HG02938 (cell line): ENCODE results near the gene TXN2.

Experiments
- ATAC-seq: cut with Tn5 transposase; IDR thresholded peaks from one replicate; pipeline ENCODE4 v1.9.1; 2021; ENCODE audit warnings: mild to moderate bottlenecking, moderate library complexity; ENCODE audit not compliant: unreplicated experiment

Gene TXN2

DNA sequence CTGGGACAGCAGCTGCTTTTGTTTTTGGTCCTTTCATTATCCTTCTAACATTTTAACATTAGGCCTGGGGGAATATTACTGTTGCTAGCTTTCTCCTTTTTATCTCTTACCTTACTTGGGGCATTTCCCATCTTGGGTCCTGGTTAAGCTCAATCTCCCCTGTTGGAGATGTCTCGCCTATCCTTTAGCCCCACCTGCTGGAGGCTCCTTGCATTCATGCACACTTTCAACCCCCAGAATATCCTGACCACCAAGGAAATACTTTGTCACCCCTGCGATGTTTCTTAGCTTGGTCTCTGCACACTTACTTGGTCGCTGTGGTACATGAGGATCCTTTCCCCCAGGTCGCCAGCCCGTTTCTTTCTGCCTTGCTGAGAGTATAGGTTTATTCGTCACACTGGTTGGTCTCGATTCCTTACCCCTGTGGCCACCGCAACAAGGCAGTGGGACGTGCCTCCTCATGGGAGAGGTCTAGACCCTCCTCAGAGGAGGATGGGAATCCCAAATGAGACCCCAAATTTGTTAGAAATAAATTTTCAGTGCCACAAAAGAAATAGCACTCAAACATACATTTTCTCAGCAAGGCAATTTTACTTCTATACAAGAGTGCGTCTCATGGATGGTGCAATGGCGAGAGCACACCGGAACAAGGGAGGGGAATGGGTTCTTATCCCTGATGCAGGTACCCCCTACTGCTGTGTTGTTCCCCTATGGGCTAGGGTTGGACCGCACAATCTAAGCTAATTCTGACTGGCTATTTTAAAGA, 5.4 kb upstream of the TXN2 start:
- no peak for ATAC-seq

DNA sequence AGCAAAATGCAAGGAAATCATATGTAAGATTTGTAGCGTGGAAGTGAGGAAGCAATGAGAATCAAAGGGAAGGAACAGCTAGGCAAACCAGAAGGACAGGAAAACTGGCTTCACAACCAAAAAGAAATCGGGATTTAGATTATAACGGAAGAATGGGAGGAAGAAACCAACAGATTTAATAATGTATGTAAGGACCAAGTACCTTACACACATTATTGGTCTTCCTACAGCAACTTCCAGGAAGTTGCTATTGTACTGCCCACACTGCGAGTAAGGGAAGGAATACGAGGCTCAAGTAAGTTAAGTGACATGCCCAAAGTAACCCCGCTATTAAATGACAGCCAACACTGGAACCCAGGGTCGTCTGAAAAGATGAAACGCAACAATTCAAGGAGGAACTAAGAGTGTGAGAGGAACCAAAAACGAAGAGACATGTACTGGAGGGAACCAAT, 473 bp downstream of the TXN2 start:
- ATAC-seq: no peak

DNA sequence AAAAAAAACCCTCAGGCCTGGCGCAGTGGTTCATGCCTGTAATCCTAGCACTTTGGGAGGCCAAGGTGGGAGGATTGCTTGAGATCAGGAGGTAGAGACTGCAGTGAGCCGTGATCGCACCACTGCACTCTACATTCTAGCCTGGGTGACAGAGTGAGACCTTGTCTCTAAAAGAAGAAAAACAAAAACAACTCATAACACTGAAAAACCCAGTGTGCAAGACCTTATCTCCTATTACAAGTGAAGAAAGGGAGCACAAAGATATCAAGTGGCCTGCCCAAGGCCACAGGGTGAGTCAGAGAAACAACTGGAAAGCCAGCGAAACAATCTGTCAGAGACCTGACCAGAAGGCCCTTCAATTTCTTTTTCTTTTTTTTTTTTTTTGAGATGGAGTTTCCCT, 2.5 kb downstream of the TXN2 start:
- ATAC-seq: no peak

DNA sequence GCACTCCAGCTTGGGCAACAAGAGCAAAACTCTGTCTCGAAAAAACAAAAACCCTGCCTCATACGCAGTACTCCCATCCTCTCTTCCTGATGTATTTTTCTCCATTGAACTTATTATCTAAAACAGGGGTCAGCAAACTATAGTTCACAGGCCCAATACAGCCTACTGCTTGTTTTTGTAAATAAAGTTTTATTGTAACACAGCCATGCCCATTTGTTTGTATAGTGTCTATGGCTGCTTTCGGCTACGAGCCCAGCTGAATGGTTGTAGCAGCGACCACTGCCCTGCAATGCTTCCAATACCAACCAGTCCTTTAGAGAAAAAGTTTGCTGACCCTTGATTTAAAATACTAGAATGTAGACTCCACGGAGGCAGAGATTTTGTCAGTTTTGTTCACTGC, 6.1 kb downstream of the TXN2 start:
- ATAC-seq: no peak

DNA sequence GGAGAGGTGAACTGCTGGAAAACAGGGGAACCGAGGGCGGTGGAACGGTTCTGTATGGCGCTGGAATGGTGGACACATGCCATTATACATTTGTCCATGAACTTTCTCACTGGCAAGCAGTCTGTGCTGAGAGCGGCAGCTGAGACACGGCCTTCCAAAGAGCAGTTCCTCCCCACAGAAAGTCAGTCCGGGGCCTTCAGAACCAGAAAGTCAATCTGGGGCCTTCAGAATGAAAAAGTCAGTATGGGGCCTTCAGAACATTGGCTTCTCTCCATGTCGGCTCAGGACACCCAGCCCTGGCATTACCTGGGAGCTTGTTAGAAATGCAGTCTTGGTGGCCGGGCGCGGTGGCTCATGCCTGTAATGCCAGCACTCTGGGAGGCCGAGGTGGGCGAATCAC, 8.8 kb downstream of the TXN2 start:
- ATAC-seq: no peak

DNA sequence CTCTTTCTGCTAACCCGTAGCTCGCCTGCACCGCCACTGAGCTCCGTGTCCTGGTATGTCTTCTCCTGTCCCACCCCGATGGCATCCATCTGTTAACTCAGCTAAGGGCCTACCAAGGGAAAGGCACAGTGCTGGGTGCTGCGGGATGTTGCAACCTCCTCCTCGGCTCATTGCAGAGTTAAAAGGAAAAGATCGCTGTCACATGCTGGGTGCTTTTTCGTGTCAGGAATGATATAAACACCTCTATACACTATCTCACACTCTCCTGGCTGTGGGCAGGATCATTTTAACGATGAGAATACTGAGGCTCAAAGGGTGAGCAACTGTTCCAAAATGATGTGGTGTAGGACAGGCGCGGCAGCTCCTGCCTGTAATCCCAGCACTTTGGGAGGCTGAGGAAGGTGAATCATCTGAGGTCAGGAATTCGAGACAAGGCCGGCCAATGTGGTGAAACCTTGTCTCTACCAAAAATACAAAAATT, 10.1 kb downstream of the TXN2 start:
- ATAC-seq: no peak

DNA sequence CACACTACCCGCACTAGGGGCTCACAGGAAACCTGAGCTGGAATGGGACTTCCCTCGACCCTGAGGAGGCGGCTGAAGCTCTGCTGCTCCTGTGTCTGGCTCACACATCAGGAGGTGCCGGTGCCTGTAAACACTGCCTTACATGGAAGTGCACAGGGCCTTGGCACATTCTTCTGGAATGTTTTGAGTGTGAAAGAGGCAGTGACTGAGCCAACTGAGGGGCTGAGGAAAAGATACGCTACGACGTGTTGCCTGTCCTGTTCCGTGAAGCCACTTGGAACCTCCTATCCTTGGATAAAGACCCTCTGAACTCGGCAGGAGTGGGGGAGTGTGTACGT, 10.5 kb downstream of the TXN2 start:
- ATAC-seq: no peak

DNA sequence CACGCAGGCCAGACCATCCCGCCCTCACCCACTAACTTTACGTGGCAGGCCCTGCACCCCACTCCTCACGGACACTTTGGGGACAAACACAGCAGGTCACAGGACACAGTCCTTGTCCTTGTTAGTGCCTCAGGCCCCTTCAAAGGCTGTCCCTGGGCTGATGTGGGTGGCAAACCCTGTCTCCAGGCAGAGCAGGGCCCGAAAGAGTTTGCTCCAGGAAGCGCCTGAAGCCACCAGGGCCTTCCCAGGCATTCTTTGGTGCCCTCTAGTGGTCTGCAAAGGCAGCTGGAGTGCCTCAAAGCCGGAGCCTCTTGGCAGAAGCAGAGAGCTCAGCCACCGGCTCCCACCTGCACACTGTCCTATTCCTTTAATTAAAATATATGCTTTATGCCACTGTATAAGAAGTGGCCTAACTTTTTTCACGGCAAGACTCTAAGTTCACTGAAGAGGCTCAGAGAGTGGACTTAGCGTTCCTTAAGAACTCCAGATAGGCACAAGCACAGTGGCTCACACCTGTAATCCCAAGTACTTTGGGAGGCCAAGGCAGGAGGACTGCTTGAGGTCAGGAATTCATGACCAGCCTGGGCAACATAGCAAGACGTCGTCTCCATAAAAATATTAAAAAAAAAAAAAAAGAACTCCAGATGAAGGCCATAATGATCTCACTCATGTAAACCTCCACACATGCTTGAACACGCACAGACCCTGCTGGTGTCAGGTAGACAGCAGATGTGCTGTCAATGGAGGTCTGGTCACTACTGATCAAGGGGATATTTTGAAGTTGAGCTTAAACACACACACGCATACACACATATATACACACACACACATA, 11.1 kb downstream of the TXN2 start:
- ATAC-seq: no peak

DNA sequence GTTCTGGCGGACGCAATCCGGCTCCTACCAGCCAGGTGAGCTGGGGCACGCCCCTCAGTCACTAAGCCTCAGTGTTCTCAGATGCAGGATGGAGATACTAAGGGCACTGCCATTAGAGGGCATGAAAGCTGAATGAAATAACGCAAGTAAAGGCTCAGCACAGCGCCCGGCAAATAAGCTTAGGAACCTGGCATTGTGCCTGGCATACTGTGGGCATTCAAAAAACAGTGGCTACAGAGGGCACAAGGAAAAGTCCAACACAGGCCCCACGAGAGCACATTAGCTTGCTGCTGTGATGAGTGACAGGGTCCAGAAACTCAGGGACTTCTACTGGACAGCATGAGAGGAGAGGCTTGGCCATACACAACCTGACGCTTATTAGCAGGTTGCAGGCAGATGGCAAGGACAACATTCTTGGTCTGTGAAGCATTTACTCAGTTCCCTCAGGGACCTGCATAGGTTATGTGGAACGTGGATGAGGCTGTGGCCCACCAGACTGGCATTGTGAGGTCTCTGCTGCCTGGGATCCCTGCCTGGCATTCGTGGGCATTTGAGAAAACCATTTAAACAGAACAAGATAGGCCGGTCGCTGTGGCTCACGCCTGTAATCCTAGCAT, 12.2 kb downstream of the TXN2 start:
- ATAC-seq: no peak

DNA sequence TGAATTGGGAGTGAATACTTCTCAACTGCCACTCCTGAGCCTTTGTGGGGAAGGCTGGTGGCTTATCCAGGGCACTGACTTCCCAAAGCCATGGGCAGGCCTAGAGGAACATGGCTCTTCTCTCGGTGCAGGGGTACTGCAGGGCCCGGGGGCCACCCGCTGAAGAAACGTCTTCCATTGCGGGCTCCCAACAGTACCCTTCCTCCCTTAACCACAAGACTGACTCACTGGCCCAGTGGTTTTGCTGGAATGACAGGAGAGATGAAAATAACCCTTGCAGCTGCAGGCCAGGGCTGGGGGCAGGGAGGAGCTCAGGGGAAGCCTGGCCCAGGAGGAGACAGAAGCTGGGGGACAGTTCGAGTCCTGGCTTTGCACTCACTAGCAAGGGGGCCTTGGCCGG, 13.5 kb downstream of the TXN2 start:
- ATAC-seq: no peak

DNA sequence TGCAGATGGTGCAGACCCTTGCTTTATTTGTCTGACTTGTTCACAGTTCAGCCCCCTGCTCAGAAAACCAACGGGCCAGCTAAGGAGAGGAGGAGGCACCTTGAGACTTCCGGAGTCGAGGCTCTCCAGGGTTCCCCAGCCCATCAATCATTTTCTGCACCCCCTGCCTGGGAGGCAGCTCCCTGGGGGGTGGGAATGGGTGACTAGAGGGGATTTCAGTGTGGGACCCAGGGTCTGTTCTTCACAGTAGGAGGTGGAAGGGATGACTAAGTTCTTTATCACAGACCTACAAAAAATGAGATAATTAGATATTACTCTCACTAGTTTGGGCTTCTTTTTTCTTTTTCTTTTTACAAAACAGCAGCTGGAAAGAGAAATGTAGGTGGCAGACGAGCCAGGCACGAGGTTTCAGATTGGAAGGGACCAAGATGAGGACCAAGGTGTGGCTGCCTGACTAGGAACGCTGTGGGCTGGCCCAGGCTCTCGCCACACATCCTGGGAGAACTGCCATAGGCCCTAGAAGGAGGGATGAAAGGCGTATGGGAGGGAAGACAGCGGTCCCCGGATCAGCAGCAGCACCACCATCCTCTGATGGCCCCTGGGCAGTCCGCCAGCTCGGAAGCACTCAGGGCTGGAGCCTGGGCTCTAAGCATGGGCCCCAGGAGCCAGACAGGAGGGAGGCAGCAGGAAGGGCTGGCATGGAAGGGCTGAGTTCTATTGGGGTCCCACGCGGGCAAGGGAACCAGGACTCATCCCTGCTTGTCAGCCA, 14.2 kb downstream of the TXN2 start:
- ATAC-seq: no peak

DNA sequence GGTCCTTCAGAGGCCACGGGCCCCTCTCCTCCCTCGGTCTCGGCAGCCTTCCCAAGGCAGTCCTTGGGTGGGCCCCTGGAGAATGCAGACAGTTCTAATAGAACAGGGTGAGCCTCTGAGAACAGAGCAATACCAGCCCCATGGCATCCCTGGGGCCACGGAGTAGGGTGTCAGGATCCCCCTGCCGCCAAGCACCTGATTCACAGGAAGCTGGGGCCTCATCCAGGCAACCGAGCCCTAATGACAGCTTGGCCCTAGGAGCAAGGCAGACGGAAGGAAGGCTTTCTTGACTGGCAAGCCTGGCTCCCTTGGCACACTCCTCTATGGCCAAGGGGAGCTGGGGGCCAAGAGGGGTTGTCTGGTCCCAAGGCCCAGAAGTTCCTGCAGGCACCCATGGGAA, 15.2 kb downstream of the TXN2 start:
- ATAC-seq: no peak

DNA sequence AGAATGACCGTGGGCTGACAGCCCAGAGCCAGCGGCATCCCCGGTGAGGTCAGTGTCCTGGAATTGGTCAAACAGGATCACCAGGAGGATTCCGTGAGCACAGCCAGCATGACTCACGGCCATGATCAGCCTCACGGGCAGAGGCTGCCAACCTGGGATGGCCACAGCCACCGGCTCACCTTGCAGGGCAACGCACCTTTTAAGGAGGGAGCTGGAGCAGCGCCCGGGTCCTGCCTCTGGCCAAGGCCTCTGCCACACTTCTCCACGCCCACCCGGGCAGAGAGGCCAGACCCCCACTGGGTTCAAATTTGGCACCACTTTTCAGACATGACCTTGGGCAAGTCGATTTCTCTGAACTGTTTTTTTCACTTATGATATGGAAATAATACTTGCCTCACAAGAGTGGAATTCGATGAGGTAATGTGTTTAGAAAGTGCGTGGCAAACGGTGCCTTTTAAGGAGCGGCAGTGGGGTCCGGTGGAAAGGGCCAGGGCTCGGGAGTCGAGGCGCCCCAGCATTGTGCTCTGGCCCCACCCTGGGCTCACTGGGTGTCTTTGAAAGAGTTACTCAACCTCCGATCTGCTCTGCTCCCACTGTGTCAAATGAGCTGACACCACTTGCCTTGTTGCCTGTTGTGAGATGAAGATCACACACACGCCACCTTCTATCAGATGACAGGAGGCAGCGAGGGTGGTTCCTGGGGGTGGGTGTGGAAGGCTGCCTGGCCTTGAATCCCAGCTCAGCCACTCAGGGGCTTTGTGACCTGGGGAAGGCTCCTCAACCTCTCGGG, 16.0 kb downstream of the TXN2 start:
- ATAC-seq: no peak

DNA sequence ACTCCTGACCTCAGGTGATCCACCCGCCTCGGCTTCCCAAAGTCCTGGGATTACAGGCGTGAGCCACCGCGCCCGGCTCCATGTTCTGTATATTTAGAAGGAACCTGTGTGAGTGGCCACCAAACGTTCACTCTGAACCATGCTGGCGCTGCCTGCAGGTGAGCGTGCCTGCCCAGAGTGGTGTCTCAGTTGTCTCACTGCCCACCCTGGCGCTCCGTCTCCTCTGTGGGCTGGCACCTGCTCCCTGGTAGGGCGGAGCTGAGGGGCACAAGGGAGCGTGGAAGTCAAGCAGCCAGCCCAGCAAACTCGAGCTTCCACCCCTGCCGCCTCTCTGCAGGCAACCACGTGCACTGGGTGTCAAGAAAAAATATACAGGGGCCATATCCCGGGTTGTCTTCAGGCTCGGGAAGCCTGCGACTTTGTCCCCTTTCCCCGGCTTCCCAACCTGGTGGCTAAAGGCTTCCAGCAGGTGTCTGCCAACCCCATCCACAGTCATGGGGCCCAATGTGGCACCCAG, 16.7 kb downstream of the TXN2 start:
- ATAC-seq: no peak

DNA sequence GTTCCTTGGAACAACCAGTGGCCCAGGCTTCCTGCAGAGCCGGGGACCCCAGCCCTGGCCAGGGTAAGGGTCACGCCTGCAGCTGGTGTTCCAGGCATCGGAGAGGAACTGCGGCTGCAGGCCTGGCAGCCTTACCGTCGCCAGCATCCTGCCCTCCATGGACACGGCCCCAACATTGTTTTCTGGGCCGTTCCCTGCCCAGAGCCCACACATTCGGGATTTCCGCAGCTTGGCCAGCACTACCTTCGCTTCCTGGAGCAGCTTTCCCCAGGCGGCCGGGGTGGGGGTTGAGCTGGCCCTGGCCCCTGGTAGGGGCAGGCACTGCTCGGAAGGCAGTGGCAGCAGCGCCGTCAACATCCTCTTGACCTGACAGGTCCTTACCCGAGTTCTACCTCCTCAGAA, 17.7 kb downstream of the TXN2 start:
- no peak for ATAC-seq

DNA sequence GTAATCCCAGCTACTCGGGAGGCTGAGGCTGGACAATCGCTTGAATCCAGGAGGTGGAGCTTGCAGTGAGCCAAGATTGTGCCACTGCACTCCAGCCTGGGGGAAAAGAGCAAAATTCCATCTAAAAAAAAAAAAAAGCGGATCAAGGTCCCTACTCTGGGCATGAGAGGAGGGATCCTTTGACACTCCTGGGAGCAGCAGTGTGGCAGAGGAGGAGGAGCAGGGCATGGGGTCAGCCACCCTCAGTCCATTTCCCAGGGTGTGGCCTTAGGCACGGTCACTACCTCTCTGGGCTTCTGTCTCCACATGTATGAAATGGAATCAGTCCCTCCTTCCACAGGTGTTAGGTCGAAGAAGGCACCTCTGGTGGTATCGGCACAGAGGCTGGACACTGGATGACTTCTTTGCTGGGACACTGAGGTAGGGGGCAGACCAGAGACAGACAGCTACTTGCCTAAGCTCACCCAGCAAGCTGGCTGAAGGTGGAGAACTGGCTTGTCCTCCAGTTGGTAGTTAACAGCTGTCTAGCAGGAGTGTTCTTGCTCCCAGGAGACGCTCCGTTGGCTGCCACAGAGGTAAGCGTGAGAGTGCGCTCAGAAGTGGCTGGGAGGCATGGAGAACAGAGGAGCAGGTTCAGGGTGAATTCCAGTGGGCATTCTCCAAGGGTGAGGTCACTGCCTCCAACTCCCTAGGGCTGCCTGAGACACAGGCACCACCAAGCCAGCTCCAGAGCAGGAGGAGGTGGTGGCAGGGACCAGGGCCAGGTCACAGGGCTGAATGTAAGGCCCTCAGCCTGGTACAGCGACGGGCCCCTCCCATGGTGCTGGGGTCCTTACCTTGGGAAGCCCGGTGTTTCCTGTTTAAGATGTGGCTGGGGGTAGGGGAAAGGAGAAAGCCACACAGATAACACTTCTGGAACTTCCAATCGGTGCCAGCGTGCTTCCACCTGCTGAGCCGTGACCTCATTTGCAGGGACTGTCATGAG, 19.5 kb downstream of the TXN2 start:
- no peak for ATAC-seq

DNA sequence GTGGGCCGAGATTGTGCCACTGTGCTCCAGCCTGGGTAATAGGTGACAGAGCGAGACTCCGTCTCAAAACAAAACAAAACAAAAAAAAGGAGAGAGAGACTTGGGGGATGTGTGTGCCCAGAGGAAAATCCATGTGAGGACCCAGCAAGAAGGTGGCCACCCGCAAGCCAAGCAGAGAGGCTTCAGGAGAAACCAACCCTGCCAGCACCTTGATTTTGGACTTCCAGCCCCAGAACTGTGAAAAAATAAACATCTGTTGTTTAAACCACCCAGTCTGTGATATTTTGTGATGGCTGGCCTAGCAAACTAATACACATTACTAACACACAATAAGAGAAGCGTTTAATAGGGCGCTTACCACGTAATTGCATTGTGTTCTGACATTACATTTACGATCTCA, 21.2 kb downstream of the TXN2 start:
- no peak for ATAC-seq

DNA sequence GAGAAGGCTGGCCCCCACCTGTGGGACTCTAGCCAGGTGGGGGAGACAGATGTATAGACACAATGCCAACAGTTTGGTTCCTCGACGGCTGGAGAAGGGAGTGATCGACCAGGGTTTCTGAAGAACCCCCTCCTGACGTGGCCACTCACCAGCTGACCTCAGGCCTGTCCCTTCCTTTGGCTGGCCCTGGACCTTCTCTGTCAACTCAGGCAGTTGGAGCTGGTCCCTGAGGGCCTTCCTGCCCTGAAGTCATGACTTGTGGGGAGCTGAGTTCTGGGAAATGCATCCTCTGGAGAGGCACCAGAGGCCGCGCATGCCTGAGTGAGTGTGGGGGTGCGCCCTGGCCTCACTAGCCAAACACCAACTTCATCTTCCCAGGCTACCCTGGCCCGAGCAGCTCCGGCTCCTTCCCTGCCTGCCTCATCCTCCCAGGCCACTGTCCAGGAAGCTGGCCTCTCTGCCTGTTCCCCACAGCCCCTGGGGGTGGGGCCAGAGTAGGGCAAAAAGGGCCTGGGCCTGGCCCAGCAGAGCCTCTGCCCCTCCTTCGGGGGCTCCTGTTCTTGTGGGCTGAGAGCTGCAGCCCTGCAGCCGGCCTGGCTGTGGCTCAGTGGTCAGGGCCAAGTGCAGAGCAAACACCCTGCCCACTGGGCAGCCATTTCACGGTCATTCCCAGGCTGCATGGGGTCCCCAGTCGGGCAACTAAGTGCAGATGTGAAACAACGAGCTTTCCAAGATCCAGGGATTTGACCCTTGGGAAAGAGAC, 23.6 kb downstream of the TXN2 start:
- no peak for ATAC-seq
